Measurements from ENCODE around the gene POLG.

The POLG gene

DNA sequence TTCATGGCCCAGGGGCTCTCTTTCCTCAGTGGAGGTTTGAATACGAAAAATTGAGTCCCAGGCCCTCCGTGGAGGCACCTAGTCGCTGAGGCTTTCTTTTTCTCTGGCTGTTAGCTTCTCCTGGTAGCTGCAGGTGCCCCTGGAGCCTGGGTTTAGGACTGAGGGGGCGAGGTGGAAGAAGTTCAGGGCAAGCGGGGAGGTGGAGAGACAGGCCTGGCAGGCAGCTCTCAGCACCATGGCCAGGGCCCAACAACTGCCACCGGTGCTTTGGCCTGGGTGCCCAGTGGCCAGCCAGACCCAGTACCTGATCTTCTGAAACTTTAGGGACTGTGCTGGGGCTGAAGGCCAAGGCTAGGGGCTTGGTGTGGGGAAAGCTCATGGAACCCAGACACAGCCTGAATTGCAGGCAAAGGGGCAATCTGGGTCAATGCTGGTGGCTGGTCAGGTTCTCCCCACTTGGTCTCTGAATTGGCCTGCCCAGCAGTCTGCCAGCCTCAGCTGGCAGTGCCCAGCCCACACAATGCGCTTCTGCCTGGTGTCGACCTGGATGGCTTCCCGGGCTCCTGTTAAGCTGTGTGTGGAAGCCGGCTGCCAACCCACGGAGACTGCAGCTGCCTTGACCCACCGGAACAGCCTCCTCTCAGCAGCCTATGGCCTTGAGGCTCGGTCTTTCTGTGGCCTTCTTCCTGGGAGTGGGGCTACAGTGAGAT lies 30.3 kb upstream of the POLG start:
- no peak overlapping the region for H3K4me3 ChIP-seq (ENCODE audit: low read depth, low read length)
- H3K4me1 ChIP-seq (ENCODE audit: control insufficient read depth, insufficient read depth, low read length), result 0 out of 2 replicates have a peak, but pooled peaks cover 4% of the 10 kb centered on the region
- no peaks in the 10 kb centered on the region for H3K9me3 ChIP-seq (ENCODE audit: control insufficient read depth, insufficient read depth, low read depth, low read length)
- TF ChIP-seq, protein P1, sequence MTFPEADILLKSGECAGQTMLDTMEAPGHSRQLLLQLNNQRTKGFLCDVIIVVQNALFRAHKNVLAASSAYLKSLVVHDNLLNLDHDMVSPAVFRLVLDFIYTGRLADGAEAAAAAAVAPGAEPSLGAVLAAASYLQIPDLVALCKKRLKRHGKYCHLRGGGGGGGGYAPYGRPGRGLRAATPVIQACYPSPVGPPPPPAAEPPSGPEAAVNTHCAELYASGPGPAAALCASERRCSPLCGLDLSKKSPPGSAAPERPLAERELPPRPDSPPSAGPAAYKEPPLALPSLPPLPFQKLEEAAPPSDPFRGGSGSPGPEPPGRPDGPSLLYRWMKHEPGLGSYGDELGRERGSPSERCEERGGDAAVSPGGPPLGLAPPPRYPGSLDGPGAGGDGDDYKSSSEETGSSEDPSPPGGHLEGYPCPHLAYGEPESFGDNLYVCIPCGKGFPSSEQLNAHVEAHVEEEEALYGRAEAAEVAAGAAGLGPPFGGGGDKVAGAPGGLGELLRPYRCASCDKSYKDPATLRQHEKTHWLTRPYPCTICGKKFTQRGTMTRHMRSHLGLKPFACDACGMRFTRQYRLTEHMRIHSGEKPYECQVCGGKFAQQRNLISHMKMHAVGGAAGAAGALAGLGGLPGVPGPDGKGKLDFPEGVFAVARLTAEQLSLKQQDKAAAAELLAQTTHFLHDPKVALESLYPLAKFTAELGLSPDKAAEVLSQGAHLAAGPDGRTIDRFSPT (tag by site-specific recombination; IDR thresholded peaks at IDR 0.05), result 0 out of 2 replicates have a peak, but pooled peaks have one; percentile 23
- TF ChIP-seq SP3 (tag by site-specific recombination; IDR thresholded peaks at IDR 0.05), result no peak
- TF ChIP-seq, protein P2, sequence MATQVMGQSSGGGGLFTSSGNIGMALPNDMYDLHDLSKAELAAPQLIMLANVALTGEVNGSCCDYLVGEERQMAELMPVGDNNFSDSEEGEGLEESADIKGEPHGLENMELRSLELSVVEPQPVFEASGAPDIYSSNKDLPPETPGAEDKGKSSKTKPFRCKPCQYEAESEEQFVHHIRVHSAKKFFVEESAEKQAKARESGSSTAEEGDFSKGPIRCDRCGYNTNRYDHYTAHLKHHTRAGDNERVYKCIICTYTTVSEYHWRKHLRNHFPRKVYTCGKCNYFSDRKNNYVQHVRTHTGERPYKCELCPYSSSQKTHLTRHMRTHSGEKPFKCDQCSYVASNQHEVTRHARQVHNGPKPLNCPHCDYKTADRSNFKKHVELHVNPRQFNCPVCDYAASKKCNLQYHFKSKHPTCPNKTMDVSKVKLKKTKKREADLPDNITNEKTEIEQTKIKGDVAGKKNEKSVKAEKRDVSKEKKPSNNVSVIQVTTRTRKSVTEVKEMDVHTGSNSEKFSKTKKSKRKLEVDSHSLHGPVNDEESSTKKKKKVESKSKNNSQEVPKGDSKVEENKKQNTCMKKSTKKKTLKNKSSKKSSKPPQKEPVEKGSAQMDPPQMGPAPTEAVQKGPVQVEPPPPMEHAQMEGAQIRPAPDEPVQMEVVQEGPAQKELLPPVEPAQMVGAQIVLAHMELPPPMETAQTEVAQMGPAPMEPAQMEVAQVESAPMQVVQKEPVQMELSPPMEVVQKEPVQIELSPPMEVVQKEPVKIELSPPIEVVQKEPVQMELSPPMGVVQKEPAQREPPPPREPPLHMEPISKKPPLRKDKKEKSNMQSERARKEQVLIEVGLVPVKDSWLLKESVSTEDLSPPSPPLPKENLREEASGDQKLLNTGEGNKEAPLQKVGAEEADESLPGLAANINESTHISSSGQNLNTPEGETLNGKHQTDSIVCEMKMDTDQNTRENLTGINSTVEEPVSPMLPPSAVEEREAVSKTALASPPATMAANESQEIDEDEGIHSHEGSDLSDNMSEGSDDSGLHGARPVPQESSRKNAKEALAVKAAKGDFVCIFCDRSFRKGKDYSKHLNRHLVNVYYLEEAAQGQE (tag by site-specific recombination; IDR thresholded peaks at IDR 0.05), result peak; percentile 89
- no peaks in the 10 kb centered on the region for H3K36me3 ChIP-seq (ENCODE audit: control insufficient read depth in 2 of 2, insufficient read depth in 1 of 2, low read length in 2 of 2)
- no peak overlapping the region for H3K27ac ChIP-seq (ENCODE audit: extremely low read depth, low read depth, low read length)
- CTCF ChIA-PET, result interaction anchor here (0.5 to 2.1 kb wide), 5 partner anchors 26 to 64 kb away, joined by 3 to 6 read pairs (median 4); no protein-coding TSS in a partner anchor
- POLR2A ChIA-PET, result interaction anchor here (0.5 kb wide), 1 partner anchor 21 kb away, joined by 3 read pairs; no protein-coding TSS in a partner anchor

DNA sequence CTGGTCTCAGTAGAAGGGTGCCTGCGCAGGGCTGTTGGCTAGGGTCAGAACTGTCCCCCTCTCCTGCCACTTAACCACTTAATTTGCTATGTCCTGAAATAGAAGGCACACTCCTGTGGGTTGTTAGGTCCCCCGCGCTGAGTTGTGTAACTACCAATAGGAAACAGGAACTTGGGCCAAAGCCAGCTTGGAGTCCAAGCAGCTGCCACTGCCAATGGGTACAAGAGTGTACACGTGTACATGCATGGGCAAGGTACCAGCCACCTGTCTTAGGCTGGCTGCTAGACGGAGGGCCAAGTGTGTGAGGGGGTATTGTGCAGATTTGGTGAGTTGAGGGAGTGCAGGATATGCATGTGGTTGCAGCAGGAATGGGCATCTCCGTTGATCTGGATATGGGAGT lies 29.7 kb upstream of the POLG start:
- Histone ChIP-seq H3K27ac (ENCODE audit: extremely low read depth, low read depth, low read length) (no peak overlapping the region), H3K36me3 (ENCODE audit: control insufficient read depth in 2 of 2, insufficient read depth in 1 of 2, low read length in 2 of 2) (no peaks in the 10 kb centered on the region), H3K9me3 (ENCODE audit: control insufficient read depth, insufficient read depth, low read depth, low read length) (no peaks in the 10 kb centered on the region), H3K4me3 (ENCODE audit: low read depth, low read length) (no peak overlapping the region), H3K4me1 (ENCODE audit: control insufficient read depth, insufficient read depth, low read length) (peaks cover 4% of the 10 kb centered on the region; the same call in 1 of the 2 replicates)
- ChIA-PET POLR2A (interaction anchor here (0.7 kb wide), 1 partner anchor 24 kb away, joined by 3 read pairs; no protein-coding TSS in a partner anchor), CTCF (interaction anchor here (0.6 to 1.1 kb wide), 3 partner anchors 27 to 64 kb away, joined by 3 to 4 read pairs (median 4); no protein-coding TSS in a partner anchor)
- no peak for TF ChIP-seq ZNF423 (tag by site-specific recombination; IDR thresholded peaks at IDR 0.05)
- no peak for TF ChIP-seq ZNF555 (tag by site-specific recombination; conservative IDR thresholded peaks at IDR 0.05)
- TF ChIP-seq ZNF654 (tag by site-specific recombination; IDR thresholded peaks at IDR 0.05; ENCODE audit: low read depth), result no peak
- no peak for TF ChIP-seq ZNF112 (tag by site-specific recombination; IDR thresholded peaks at IDR 0.05)
- no peak for TF ChIP-seq ZNF514 (tag by site-specific recombination; IDR thresholded peaks at IDR 0.05)
- TF ChIP-seq WT1 (tag by site-specific recombination; IDR thresholded peaks at IDR 0.05), result no peak
- no peak for TF ChIP-seq ZNF626 (tag by site-specific recombination; IDR thresholded peaks at IDR 0.05)
- TF ChIP-seq KLF1 (tag by site-specific recombination; IDR thresholded peaks at IDR 0.05), result no peak
- no peak for TF ChIP-seq OVOL3 (tag by site-specific recombination; IDR thresholded peaks at IDR 0.05)
- no peak for TF ChIP-seq BCL11B (tag by site-specific recombination; IDR thresholded peaks at IDR 0.05; ENCODE audit: low read depth)
- TF ChIP-seq ZNF155 (tag by site-specific recombination; IDR thresholded peaks at IDR 0.05), result no peak
- TF ChIP-seq ZBTB8A (tag by site-specific recombination; IDR thresholded peaks at IDR 0.05), result no peak
- TF ChIP-seq ZIC2 (tag by site-specific recombination; IDR thresholded peaks at IDR 0.05), result no peak
- TF ChIP-seq, protein P3, sequence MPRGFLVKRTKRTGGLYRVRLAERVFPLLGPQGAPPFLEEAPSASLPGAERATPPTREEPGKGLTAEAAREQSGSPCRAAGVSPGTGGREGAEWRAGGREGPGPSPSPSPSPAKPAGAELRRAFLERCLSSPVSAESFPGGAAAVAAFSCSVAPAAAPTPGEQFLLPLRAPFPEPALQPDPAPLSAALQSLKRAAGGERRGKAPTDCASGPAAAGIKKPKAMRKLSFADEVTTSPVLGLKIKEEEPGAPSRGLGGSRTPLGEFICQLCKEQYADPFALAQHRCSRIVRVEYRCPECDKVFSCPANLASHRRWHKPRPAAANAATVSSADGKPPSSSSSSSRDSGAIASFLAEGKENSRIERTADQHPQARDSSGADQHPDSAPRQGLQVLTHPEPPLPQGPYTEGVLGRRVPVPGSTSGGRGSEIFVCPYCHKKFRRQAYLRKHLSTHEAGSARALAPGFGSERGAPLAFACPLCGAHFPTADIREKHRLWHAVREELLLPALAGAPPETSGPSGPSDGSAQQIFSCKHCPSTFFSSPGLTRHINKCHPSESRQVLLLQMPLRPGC (tag by site-specific recombination; IDR thresholded peaks at IDR 0.05), result no peak
- no peak for TF ChIP-seq ZNF510 (tag by site-specific recombination; IDR thresholded peaks at IDR 0.05; ENCODE audit: insufficient replicate concordance)
- TF ChIP-seq, protein P4, sequence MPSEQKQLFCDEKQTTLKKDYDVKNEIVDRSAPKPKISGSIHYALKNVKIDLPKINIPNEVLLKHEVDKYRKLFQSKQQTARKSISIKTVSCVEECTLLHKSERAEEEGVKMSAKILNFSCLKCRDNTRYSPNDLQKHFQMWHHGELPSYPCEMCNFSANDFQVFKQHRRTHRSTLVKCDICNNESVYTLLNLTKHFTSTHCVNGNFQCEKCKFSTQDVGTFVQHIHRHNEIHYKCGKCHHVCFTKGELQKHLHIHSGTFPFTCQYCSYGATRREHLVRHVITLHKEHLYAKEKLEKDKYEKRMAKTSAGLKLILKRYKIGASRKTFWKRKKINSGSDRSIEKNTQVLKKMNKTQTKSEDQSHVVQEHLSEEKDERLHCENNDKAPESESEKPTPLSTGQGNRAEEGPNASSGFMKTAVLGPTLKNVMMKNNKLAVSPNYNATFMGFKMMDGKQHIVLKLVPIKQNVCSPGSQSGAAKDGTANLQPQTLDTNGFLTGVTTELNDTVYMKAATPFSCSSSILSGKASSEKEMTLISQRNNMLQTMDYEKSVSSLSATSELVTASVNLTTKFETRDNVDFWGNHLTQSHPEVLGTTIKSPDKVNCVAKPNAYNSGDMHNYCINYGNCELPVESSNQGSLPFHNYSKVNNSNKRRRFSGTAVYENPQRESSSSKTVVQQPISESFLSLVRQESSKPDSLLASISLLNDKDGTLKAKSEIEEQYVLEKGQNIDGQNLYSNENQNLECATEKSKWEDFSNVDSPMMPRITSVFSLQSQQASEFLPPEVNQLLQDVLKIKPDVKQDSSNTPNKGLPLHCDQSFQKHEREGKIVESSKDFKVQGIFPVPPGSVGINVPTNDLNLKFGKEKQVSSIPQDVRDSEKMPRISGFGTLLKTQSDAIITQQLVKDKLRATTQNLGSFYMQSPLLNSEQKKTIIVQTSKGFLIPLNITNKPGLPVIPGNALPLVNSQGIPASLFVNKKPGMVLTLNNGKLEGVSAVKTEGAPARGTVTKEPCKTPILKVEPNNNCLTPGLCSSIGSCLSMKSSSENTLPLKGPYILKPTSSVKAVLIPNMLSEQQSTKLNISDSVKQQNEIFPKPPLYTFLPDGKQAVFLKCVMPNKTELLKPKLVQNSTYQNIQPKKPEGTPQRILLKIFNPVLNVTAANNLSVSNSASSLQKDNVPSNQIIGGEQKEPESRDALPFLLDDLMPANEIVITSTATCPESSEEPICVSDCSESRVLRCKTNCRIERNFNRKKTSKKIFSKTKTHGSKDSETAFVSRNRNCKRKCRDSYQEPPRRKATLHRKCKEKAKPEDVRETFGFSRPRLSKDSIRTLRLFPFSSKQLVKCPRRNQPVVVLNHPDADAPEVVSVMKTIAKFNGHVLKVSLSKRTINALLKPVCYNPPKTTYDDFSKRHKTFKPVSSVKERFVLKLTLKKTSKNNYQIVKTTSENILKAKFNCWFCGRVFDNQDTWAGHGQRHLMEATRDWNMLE (tag by site-specific recombination; conservative IDR thresholded peaks at IDR 0.05; ENCODE audit: low read depth), result no peak
- no peak for TF ChIP-seq ZNF24 (tag by site-specific recombination; IDR thresholded peaks at IDR 0.05)
